ENCODE results near the gene DACT3.
A peak's percentile ranks its signal among the peaks of the same experiment; 100 is the strongest.

The DACT3 gene

DNA sequence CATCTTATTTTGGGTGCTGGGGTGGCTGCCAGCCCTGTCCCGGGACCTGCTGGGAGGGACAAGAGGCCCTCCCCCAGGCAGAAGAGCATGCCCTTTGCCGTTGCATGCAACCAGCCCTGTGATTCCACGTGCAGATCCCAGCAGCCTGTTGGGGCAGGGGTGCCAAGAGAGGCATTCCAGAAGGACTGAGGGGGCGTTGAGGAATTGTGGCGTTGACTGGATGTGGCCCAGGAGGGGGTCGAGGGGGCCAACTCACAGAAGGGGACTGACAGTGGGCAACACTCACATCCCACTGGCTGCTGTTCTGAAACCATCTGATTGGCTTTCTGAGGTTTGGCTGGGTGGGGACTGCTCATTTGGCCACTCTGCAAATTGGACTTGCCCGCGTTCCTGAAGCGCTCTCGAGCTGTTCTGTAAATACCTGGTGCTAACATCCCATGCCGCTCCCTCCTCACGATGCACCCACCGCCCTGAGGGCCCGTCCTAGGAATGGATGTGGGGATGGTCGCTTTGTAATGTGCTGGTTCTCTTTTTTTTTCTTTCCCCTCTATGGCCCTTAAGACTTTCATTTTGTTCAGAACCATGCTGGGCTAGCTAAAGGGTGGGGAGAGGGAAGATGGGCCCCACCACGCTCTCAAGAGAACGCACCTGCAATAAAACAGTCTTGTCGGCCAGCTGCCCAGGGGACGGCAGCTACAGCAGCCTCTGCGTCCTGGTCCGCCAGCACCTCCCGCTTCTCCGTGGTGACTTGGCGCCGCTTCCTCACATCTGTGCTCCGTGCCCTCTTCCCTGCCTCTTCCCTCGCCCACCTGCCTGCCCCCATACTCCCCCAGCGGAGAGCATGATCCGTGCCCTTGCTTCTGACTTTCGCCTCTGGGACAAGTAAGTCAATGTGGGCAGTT is 51.2 kb downstream of the DACT3 start:
- DNase-seq = no peak

- no peak for DNase-seq
Measured at GRCh38 chr19:46608581-46609345, 52.2 kb downstream of the DACT3 start.

GRCh38 chr19:46608178-46608577 is 52.8 kb downstream of the DACT3 start:
- no peak for DNase-seq

GRCh38 chr19:46607448-46607841 is 53.5 kb downstream of the DACT3 start:
- no peak for DNase-seq

- no peak for DNase-seq
Measured at GRCh38 chr19:46606681-46607447, 54.1 kb downstream of the DACT3 start.

DNA sequence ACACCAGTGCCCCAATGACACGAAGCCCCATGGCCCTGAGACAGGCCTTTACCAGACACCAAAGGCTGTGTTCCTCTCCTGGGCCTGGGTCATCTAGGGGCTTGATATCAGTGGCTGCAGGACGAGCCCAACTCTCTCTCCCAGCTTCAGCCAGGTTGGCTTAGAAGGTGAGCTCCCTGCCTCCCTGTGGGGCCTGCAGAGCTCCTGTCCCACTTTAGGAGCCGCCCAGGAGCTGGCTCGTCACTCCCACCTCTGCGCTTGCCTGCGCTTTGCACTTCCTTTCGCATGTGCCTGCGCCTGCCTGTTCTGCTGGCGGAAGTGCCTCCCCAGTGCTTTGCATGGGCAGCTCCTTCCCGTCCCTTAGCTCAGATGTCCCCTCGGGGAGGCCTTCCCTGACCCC is 55.0 kb downstream of the DACT3 start:
- no peak for DNase-seq

GRCh38 chr19:46605356-46605821 is 55.6 kb downstream of the DACT3 start:
- DNase-seq = no peak

DNA sequence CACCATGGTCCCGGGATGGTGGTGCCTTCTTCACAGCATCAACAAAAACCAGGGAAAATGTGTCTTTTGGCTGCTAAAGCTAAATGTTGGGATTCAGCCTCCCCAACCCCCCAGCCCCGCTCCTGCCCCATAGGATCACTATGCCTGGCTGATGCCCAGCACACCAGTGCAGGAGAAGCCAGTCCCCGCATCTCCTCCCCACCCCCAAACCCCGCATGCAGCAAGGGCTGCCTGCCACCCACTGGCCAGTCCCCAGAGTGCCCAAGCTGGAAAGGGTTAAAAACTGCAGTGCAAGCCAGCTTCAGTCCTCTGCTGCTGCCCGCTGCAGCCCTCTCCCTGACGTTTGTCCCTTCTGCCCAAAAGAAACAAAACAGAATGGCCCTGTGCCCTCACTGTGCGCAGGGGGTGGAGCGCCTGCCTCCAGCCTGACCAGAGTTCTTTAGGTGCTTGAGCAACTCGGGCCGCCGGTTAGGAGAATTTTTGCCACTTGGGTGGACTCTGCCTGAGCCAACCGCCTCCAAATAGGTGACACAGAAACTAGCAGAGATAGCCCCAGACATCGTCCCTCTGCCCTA is 56.1 kb downstream of the DACT3 start:
- no peak for DNase-seq

GRCh38 chr19:46603752-46604231 is 57.2 kb downstream of the DACT3 start:
- no peak for DNase-seq

GRCh38 chr19:46603195-46603637 is 57.8 kb downstream of the DACT3 start:
- DNase-seq = no peak

- no peak for DNase-seq
Measured at GRCh38 chr19:46602392-46603194, 58.4 kb downstream of the DACT3 start.

DNA sequence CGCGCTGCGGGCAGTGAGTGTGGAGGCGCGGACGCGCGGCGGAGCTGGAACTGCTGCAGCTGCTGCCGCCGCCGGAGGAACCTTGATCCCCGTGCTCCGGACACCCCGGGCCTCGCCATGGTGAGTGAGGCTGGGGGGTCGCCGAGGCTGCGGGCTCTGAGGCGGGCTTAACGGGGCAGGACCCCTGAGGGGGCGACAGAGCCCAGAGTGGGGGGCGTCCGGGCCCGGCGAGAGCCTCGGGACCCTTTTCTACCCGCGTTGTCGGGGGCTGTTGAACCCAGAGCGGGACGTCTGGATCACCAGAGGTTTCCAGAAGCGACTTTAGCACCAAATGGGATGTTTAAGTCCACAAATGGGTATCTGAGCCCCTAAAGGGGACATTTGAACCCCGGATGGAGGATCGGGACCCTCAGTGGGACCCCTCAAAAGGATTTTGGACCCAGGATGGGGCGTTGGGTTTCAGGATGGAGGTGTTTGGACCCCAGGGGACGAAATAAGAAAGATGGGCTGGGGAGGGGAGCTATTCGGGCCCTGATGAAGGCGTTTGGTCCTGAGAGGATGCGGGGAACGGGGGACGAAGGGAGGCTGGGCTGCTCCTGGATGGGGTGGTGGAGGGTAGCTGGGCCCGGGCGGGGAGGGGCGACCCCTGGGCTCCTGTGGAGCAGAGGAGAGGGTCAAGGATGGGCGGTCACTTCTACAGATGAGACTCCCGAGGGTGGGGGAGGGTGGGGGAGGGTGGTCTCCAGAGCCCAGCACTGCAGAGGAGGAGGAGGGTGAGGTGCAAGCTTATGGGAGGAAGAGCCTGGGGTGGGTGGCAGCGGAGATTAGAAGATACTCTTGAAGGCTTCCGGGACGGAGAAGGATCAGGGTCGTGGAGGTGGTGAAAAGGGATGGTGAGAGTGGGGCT is 59.4 kb downstream of the DACT3 start, which contains the start of gene CALM3:
Gene CALM3 (plus strand): TSS at position 13 of the 907 bp plus-strand sequence. CDS start 105 bp downstream, at position 118.
- no peak for DNase-seq

DNA sequence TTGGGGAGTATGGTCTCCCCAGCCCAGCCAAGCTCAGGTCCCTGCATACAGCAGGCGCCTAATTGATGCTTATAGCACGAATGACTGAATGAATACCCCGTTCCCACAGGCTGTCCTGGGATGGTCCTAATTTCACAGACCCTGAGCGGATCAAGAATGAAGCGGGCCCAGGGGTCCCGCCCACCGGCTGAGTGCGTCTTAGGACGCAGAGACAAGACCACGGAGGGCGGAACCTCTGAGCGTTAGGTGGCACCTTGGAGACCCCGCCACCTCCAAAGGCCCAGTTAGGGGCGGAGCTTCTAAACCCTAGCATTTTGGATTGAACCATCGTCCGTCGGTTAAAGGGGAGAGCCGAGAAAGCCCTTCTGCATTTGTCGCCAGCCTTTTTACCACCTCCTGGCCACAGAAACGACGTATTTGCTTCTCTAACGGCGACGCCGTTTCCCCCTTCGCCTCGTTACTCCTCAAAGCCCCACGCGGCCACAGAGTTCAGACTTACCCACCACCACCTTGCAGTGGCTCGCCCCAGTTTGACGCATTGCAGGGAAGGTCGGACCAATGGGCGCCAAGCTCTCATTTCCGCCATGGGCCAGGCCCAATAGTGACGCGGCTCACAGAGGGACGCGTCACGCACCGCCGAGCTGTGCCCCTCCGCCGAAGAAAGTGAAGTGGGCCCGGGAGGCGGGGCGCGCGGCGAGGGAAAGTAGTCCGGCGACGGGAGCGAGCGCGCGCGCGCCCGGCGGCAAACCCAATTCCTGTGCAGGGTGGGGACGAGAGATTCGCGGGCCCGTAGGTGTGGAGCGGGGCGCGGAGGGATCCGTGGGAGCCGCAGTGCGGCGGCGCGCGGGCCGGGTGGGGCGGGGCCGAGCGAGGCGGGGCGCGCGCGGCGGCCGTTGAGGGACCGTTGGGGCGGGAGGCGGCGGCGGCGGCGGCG is 60.3 kb downstream of the DACT3 start:
- DNase-seq = peak; percentile 96 to 98 (median 96)

GRCh38 chr19:46599716-46600373 is 61.1 kb downstream of the DACT3 start:
- no peak for DNase-seq

GRCh38 chr19:46598372-46598917 is 62.5 kb downstream of the DACT3 start:
- DNase-seq = no peak
